Endometrial microvascular endothelial cells (primary cell): Measurements from ENCODE around the gene FHOD3. TPM values are rescaled to one million over a fixed set of nuclear protein-coding genes. Genes with fewer than 3 reads are reported as not detected.

Experiments
- in situ Hi-C: cut with HindIII; loops from 2 replicates; pipeline ENCODE4 v1.10.0; 2017; ENCODE audit warnings: low sequenced_read_pairs, low pct_unique_long_range_greater_than_20kb; ENCODE audit errors: inconsistent ontology term
- total RNA-seq: library from RNA; depleted of rRNA; stranded (reverse); fragments of >200 nt; gene quantifications from one replicate; pipeline ENCODE4 v1.2.3, GENCODE V29; 2015; ENCODE audit errors: inconsistent ontology term

Gene FHOD3
- total RNA-seq, 1 donor from 2014 or later = 0.93 TPM

DNA sequence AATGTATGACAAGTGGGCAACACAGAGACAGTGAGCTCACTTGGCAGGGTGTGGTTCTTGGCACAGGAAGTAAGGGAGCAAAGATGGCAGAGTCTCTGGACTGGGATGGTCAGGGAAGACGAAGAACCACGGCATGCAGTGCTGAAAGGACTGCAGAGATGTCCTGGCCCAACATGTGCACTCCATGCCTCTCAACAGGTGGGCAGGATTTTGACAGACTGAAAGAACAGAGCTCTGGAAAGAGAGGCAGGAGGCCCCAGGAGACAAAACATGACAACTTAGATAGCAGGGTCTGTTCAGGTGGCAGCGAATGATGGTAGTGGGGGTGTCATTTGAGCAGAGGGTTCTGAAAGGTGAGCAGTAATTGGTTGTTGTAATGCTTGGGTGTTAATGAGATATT lies 180.3 kb downstream of the FHOD3 start:
- in situ Hi-C loops = no loop called here

DNA sequence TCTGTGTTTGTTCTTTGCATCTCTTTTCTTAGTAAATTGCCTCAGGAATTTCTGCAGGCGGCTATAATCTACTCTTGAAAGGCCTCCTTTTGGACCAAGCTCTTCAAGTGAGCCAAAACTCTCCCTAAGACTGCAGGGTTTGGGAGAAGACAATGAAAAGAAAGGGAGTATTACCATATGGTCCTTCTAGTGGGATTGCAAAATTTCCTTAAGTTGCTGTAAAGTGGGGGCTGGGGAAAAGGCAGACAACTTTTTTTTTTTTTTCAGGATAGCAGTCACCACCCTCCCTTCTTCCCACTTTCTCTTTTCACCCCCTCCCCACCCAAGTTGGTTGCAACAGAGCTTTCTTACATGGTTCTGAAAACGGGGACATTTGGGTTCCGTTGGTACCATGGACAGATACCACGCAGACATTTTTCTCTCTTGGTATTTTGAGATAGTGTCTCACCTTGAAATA lies 183.7 kb downstream of the FHOD3 start:
- in situ Hi-C loops = no loop called here

DNA sequence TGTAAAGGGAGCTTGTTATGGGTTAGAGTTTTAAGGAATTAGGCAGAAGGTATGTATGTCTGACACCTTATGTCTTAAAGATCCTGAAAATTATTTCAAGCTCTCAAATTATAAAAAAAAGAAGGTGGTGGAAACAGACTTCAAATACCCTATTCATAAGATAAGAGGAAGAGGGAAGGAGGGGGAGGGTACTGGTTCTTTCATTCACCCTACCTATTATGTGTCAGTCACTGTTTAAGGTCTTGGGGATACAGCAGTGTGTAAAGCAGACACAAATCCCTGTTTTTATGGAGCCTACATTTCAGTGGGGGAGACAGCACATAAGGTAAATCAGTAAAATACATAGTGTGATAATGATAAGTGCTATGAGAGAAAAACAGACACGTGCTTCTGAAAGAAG lies 184.4 kb downstream of the FHOD3 start:
- in situ Hi-C loops = no loop called here

DNA sequence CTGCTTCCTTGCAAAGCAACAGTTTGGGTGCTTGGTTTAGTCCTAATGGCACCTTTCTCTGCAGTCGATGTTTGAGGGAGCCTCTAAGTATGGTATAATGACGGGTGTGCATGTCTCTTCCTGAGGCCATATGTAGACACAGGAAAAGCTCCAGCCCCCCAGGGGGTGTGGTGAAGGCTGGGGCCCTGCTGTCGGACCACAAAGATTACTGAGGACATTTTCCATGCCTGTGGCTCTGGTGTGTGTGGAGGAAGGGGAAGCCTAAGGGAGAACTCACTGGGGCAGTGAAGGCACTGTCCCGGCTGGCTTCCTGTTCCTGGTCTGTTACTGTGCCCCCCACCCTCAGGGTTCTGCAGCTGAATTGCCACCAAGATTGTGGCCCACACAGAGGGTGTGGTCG lies 187.1 kb downstream of the FHOD3 start:
- in situ Hi-C loops = no loop called here

DNA sequence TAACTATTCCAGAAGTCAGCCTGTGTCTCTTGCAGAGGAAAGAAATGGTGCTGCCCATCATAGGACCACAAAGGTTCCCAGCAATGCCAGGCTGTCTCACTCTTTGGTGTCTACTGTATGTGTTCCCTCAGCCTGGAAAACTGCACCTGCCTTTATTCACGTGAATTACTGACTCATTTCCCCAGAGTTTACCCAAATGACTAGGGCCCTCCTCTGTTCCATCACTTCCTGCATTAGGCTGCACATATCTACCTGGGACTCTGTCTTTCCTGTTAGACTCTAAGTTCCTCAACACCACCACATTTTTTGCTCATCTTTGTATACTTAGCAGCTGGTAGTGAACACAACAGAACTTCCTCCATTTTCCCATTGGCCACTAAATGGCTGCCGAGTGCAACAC lies 188.3 kb downstream of the FHOD3 start:
- in situ Hi-C loops = no loop called here

DNA sequence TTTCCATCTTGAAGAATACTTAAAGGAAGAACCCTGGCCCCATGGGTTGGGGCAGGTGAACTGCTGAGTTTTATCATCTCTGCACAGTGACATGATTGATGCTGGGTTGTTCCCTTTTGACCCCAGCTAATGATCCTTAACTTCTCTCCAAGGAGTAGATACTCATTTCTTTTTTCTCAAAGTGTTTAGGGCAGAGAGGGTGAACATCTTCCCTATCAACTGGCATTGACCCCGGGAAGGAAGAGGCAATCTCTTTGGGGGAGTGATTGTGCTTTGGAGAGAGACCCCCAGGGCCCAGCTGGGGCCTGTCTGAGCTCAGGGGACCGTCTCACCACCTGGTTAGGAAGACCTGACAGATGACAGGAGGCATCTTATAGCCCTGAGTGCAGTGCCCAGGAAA lies 190.6 kb downstream of the FHOD3 start:
- in situ Hi-C loops = no loop called here

DNA sequence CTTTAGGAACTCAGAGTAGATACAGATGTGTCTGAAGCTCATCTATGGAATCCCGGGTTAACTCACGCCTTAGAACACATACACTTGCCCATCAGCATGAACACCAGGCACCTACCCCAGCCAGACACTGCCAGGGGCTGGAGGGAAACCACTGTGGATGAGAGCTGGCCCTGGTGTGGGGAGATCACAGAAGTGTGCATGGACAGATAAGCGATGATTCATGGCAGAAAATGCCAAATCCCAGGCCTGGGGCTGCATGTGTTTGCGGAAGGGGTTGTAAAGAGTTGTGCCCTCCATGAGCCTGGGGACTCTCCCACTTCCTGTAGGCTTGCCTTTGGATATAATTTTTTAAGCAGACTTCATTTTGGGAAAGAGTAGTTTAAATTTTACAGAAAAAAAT lies 193.4 kb downstream of the FHOD3 start:
- in situ Hi-C loops = no loop called here

DNA sequence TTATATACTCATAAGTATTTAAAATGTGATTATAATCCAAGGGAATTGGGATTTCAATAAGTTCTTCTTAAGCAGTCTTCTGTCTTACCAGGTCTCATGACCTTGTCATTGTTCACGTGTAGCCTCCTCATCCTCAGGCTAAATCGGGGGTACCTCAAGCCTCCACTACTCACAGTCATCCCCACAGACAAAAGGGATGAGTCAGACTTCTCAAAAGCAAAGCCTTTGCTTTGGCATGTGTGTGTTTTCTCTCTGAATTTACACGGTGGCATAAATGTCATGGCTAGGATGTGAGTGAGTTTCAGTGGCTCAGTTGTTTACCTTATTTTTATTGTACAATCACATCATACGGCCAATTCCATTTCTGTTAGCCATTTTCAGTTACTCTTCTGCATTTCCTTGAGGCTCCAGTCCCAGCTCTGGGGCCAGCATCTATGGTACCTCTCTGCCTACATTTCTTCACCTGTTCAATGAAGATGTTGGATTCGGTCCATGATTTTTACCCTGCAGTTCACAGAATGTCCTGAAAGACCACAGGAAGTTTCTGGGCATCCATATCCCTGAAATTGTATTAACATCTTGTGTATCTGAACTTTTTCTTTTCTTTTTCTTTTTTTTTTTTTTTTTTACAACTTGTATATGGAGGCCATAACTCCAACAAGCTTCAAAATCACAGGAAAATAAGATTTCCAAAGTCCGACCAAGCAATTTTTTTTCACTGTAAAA lies 195.3 kb downstream of the FHOD3 start:
- in situ Hi-C loops = no loop called here

DNA sequence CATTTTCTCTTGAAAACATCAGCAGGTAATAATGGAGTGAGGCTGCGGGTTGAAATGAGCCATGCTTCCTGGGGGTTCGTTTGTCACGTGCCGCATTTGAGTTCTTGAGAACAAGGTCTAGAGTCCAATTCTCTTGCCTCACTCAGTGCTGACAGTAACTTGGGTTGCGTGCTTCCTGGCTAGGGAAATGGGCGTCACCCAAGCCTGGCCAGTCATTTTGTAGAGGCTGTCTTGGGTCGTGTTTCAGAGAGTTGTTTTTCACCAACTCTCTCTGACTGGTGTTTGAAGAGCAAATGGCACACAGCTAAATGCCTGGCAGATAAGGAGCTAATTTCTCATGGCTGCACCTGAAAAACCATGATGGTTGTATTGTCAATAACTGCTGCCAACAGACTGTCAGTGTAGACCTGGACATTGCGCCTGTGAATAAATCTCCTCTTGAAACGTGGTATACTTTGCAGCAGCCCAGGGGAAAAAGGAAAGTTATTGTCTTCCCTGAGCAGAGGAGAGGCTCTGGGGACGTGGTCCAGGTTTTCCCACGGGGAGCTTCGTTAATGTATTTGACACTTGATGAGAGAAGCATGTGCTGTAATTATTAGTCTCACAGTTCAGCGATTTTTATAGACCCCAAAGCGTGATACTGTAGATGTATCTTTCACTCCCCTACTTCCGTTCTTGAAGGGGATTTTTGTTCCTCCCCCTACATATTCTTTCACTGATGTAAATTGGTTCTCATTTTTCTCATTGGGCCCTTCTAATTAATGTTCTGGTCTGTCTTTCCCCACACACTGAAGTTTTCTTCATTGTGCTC lies 196.0 kb downstream of the FHOD3 start:
- in situ Hi-C loops = no loop called here

DNA sequence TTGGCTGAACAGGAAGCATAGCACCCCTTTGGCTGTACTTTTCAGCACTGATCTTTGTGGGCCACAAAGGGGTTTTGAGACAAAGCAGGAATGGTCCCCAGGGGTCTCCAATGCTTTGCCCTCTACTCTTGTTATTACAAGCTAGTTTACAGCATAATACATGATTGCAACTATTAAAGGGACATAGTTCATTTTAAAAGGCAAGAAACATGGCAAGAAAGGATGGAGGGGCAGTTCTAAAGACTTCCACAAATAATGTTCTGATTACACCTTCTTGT lies 196.6 kb downstream of the FHOD3 start:
- in situ Hi-C loops = no loop called here

DNA sequence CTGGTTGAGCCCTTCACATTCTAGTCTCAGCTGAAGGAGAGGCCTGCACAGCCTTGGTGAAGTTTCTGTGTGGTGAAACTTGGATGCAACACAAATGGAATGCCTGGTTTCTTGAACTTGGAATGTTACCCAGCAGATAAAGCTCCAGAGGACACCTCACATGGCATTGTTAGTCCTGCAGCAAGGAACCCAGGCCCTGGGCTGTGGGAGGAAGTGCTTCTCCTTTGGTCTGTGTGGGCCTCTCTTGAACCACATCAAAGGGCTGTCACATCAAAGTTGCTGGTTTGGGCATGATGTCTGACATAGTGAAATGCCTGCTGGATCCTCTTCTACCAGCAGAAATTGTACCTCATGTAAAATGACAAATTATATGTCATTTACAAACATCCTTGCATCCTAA lies 198.5 kb downstream of the FHOD3 start:
- in situ Hi-C loops = no loop called here

DNA sequence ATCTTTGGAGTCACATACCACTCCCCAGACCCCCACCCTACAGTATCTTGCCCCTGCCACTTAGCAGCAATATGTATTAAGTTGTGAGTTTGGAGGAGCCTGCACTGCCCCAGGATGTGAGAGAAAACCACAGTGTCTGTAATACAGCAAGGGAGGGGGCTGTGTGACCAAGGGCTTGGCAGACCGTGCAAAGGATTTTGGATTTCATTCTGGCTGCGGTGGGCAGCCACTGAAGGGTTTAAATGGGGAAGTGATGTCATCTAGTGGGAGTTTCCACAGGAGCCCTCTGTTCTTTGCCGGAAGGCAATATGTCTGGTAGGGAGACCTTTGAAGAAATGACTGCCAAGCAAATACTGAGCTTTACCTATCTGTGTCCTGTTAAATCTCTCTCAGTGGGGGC lies 202.4 kb downstream of the FHOD3 start:
- in situ Hi-C loops = no loop called here

DNA sequence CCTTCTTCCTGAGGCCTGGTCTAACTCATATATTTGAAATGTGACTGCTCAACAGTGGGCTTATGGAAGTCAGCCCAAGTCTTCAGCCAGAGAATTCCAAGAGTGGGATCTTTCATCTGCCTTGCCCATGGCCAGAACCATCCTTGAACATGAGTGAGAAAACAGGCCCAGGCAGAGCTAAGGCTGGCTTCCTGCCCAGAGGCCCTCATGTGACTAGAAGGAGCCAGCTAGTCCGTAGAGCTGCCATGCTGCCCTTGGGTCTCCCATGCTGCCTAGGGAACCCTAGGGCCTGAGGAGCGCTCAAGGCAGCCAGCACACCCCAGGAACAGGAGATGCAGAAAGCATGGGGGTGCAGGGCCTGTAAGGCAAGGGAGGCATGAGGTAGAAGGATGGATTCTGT lies 203.6 kb downstream of the FHOD3 start:
- in situ Hi-C loops = no loop called here

DNA sequence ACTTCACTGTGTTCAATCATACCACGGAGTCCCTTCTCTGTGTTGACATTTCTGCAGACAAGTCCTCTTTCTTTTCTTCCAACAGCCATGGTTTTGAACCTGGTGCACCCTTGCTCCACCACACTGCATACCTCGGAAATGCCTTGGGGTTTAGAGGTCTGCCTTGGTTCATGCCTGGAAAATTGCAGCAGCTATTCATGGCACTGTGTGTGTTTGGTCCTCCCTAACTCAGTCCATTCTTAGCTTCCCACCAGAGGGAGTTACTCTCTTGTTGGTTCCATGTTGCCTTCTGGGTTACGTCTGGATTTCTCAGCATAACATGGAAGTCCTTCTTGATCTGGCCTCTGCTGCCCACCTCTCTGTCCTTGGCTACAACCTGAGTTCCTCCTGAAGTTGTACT lies 206.0 kb downstream of the FHOD3 start:
- in situ Hi-C loops = no loop called here

DNA sequence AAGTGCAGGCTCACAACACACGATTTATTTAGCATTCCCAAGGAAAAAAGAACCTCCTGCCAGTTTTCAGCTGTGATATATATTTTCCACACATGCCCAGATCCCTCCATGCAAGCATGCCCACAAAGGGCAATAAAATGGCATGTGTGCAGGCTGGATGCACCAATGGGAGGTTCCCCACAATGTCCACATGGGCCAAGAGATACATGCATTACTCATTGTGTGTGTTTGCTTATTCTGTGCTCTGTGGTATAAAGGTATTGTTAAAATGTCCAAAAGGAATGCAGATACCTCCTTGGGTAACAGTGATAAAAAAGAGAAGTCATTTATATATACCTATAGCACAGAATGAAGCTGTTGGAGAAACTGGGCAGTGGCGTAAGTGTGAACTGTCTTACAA lies 207.4 kb downstream of the FHOD3 start:
- in situ Hi-C loops = no loop called here

DNA sequence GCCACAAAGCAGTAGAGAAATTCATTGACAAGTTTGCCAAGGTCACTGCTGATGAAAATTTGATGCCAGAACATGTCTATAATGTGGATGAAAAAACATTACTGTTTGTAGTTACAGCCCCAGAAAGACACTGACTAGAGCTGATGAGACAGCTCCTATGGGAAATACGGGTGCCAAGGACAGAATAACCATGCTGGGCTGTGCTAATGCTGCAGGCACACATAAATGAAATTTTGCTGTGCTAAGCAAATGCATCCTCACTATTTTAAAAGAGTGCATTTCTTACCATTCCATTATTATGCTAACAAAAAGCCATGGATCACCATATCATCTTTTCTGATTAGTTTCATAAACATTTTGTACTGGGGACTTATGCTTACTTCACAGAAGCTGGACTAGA lies 208.2 kb downstream of the FHOD3 start:
- in situ Hi-C loops = no loop called here

DNA sequence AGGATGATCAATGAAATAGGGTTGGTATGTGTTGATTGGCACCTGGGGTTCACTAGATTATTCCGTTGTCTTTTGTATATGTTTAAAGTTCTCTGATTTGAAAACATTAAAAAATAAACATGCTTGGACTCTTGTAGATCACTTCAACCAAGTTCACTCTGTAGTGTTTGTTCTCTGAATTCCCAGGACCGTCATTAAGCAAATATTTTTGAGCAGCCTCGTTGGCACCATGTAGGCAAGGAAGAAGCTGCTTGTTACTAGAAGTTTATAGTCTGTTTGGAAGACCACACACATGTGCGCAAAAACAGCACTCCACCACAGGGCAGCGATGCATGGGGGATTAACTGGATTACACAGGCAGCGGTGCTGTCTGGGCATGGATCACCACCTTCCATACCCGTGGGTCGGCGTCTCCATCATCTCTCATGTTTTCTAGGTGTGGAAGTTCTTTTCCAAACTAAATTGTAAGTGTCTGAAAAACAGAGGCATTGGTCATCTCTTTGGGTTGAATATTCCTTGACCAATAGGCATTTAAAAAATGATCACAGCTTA lies 212.2 kb downstream of the FHOD3 start:
- in situ Hi-C loops = no loop called here

DNA sequence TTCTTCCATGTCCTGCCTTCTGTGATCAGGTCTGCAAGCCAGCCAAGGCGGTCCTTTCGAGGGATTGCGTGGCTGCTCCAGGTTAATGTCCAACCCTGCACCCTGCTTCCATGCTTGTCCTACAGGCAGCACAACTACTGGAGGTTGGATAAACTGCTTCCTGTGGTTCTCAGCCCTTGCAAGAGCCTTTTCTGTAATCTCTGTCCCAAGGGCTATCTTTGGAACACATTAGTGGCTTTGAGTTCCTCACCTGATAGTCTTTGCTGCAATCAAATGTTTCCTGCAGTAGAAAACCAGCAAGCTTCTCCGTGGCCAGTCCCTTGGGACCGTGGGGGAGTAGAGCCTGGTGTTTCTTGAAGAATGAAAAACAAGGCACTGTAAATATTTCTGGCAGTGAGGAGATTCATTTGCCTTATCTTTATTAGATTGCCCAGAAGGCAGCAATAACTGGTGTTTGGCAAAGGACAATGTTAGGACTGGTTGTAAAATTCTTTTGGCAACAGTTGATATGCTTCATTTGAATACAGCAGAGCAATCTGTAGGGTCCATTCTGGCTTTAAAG lies 214.4 kb downstream of the FHOD3 start:
- in situ Hi-C loops = no loop called here

DNA sequence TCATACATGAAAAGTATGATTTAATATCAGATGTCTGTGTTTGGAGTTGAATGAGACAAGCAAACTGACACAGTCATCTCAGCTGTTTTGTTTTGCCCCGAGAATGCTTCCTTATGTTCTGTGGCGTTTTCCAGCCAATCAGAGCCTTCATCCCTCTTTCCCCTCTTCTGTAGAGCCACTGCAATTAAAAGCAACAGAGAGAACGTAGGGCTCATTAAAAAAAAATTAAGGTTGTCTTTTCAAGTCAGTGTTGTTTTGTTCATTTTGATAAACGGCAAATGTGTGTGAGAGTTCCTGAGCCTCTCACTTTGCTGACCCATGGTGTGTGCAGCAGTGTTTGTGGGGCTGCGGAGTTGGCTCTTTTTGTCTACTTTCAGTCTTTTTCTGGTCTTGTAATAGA lies 216.0 kb downstream of the FHOD3 start:
- in situ Hi-C loops = no loop called here

DNA sequence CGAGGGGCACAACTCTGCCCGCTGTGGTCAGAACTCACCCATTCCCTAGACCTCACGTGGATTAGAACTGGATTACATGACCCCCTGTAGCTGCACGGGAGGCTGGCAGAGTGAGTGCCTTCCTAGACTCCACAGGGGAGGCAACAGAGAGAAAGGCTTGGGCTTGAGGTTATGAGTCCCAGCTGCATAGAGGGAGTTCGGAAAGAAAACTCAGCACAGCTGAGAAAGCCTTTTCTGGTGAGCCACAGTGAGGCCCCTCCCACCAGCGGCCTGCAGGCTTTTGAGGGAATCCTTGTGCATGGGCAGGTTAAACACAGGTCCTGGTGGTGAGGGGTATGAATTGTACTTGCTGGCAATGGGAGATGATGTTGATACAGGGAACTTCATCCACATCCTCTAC lies 217.3 kb downstream of the FHOD3 start:
- in situ Hi-C loops = no loop called here
